Heart left ventricle (tissue), 16 donors: Measurements from ENCODE around the gene IL1RAPL1. TPM values are rescaled to one million over a fixed set of nuclear protein-coding genes. Genes with fewer than 3 reads are reported as not detected.
A peak's percentile ranks its signal among the peaks of the same experiment; 100 is the strongest.

Experiments used
- ATAC-seq, 4 donors: fragments of 200-7000 bp; cut with Tn5 transposase; one replicate each; pipeline ENCODE4 v1.9.1; 2020 to 2022; ENCODE audit warnings: moderate library complexity in 4 of 4, mild to moderate bottlenecking in 3 of 4, moderate number of reproducible peaks in 1 of 4
- DNase-seq, 5 donors: peaks; one replicate each; pipeline ENCODE4 v3.0.0-alpha.2; 2020
- H3K27ac ChIP-seq, 12 donors: fragments of 200-600 bp; sonication (generic) in 4 of 12; one replicate each; pipeline versions ENCODE4 v1.5.0 to v1.8.0; 2016 to 2022; ENCODE audit warnings: mild to moderate bottlenecking in 2 of 12
- H3K27me3 ChIP-seq, 9 donors: fragments of 200-600 bp; sonication (generic) in 2 of 9; one replicate each; pipeline versions ENCODE4 v1.5.1 to v1.8.0; 2016 to 2022; ENCODE audit warnings: mild to moderate bottlenecking in 3 of 9
- H3K36me3 ChIP-seq, 9 donors: fragments of 200-600 bp; sonication (generic) in 2 of 9; one replicate each; pipeline versions ENCODE4 v1.5.0 to v1.8.0; 2018 to 2022; ENCODE audit warnings: mild to moderate bottlenecking in 2 of 9
- H3K4me1 ChIP-seq, 12 donors: fragments of 200-600 bp; sonication (generic) in 4 of 12; one replicate each; pipeline versions ENCODE4 v1.5.0 to v1.8.0; 2016 to 2022; ENCODE audit warnings: mild to moderate bottlenecking in 3 of 12
- H3K4me3 ChIP-seq, 12 donors: fragments of 200-600 bp; sonication (generic) in 4 of 12; one replicate each; pipeline versions ENCODE4 v1.5.0 to v1.8.0; 2017 to 2022; ENCODE audit warnings: mild to moderate bottlenecking in 9 of 12, moderate library complexity in 4 of 12
- H3K9me3 ChIP-seq, 12 donors: fragments of 200-600 bp; sonication (generic) in 4 of 12; one replicate each; pipeline versions ENCODE4 v1.5.0 to v1.8.0; 2016 to 2022; ENCODE audit warnings: mild to moderate bottlenecking in 1 of 12
- POLR2A ChIP-seq, 2 donors: fragments of 450-650 bp; IDR thresholded peaks; one replicate each; pipeline ENCODE4 v1.6.1; 2017; ENCODE audit warnings: antibody characterized with exemption in 2 of 2, mild to moderate bottlenecking in 2 of 2, moderate library complexity in 2 of 2
- WGBS, 4 donors: extraction: QIAGEN DNeasy Blood & Tissue Kit in 2 of 4; methylation state at CpG; one replicate each; pipeline versions ENCODE4 v1.1.5 to v1.1.7; 2013 to 2018; 5-methylcytosine and 5-hydroxymethylcytosine counted together
- intact Hi-C, 10 donors: fragments of 100-400 bp; cut with DNase I; formaldehyde crosslinking; loops; one replicate each; pipeline versions ENCODE4 v1.11.1 to v1.14.2; 2022
- polyA plus RNA-seq, 2 donors: library from polyadenylated mRNA; stranded (reverse); fragments of 200-250 nt; gene quantifications; one replicate each; pipeline ENCODE4 v1.2.3, GENCODE V29; 2013
- total RNA-seq, 9 donors: library from RNA; depleted of rRNA in 2 of 9; stranded (reverse); fragments of >200 nt in 2 of 9; fragmentation: NEBNext Ultra II Directional in 3 of 9; extraction: Animal tissue kit (Norgen Biotek cat#: 25700) in 3 of 9; gene quantifications; one replicate each; pipeline versions ENCODE4 v1.1.0 to v1.2.4, GENCODE V29; 2016 to 2023
- TF ChIP-seq, protein P1 (sequence below), 12 donors: fragments of 200-600 bp; sonication (generic) in 4 of 12; IDR thresholded peaks; one replicate each; pipeline versions ENCODE4 v1.5.0 to v1.8.0; 2018 to 2022; ENCODE audit warnings: antibody characterized with exemption in 12 of 12, mild to moderate bottlenecking in 5 of 12
- donor health status: ischemic (EF 13 %, LVEDD 7.1; RV severe dilation, severe dysfunction).
- donor health status: healthy with polysubstance abuse.
- donor health status: DM: no; HTN: yes; CAD: no.
- donor health status: DM: no; HTN: no; CAD: no.
- donor health status: ischemic (EF 25% LVEDD 6.9; RV normal size, moderate dysfunction).
- donor health status: ischemic (EF 25% LVEDD 5.7; RV mildly dilated, moderate dysfunction).
- donor health status: healthy.
- donor health status: DM: yes; HTN: yes; CAD: no.
- donor health status: ischemic (EF 35%, LVEDD 5.7; RV mildly dilated, moderate dysfunction).
- donor health status: nonischemic (EF 11% LVEDD 7.7; RV severe dilation, severe dysfunction).
- donor health status: DM: yes; HTN: yes; CAD: no.
- donor health status: PGD.
- donor health status: ischemic (EF 29% LVEDD 5.4; RV normal size, mild dysfunction).
- donor health status: nonischemic (EF 23%, LVEDD 6.1; RV moderate dilation, normal function).

IL1RAPL1 gene
- total and polyA plus RNA-seq, 11 donors, result 0.42 to 4.7 (median 2.3) TPM

DNA sequence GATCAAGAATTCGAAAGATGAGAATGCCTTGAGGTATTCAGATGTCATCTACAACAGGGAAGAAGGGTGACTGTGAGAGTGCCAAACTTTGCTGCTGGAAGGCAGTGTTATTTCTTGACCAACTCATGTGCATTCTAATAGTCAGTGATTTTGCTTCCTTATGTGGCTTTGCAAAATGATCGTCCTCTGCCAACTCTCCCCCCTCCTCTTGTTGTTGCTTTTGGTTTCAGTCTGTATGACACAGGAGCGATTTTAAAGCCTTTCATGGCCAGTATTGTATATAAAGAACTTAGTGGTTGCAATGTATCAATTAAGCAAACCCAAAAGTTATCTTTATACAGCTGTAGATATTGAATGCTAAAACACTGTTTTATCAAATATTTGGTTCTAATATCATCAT lies 379.1 kb downstream of the IL1RAPL1 start:
- H3K4me3 ChIP-seq, result peak overlapping the region in 7 of 12 donors; percentile 5 to 31 (median 18)
- no peaks in the 10 kb centered on the region for H3K27me3 ChIP-seq
- ATAC-seq, result no peak
- DNase-seq, result no peak
- TF ChIP-seq, protein P1, sequence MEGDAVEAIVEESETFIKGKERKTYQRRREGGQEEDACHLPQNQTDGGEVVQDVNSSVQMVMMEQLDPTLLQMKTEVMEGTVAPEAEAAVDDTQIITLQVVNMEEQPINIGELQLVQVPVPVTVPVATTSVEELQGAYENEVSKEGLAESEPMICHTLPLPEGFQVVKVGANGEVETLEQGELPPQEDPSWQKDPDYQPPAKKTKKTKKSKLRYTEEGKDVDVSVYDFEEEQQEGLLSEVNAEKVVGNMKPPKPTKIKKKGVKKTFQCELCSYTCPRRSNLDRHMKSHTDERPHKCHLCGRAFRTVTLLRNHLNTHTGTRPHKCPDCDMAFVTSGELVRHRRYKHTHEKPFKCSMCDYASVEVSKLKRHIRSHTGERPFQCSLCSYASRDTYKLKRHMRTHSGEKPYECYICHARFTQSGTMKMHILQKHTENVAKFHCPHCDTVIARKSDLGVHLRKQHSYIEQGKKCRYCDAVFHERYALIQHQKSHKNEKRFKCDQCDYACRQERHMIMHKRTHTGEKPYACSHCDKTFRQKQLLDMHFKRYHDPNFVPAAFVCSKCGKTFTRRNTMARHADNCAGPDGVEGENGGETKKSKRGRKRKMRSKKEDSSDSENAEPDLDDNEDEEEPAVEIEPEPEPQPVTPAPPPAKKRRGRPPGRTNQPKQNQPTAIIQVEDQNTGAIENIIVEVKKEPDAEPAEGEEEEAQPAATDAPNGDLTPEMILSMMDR (IDR thresholded peaks at IDR 0.05), result no peak
- no peak for TF ChIP-seq POLR2A (IDR thresholded peaks at IDR 0.05)
- H3K4me1 ChIP-seq, result no peaks in the 10 kb centered on the region
- H3K36me3 ChIP-seq, result no peaks in the 10 kb centered on the region
- H3K9me3 ChIP-seq, result no peaks in the 10 kb centered on the region
- WGBS, 4 donors, result 30 to 37% (median 36%) methylated on average over 3 of the region's 3 CpGs
- no peak overlapping the region for H3K27ac ChIP-seq
- intact Hi-C loops, result no loop called here

DNA sequence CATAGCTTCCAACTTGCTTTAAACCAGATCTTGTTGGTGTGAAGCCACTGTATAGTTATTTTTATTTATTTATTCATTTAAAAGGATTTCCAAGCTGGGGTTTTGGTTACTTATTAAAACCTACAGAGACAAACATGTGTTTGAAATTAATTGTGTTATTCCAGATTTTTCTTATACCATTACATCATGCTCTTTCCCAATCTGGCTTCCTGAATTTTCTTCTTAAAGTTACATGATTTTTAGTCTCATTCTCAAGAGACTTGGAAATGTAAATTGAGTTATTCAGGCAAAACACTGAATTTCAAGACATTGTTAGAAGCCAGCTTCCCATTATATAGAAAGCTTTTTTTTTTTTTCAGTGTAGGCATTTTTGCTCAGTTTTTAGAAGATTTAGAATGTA lies 381.9 kb downstream of the IL1RAPL1 start:
- Histone ChIP-seq H3K4me3 (no peak overlapping the region), H3K9me3 (no peaks in the 10 kb centered on the region), H3K27ac (no peak overlapping the region), H3K4me1 (no peaks in the 10 kb centered on the region), H3K36me3 (no peaks in the 10 kb centered on the region), H3K27me3 (no peaks in the 10 kb centered on the region)
- intact Hi-C loops, result no loop called here
- DNase-seq, result no peak
- no peak for TF ChIP-seq POLR2A (IDR thresholded peaks at IDR 0.05)
- TF ChIP-seq, protein P1 (IDR thresholded peaks at IDR 0.05), result no peak
- no peak for ATAC-seq

GRCh38 chrX:28979877-28980276 lies 392.6 kb downstream of the IL1RAPL1 start:
- no peaks in the 10 kb centered on the region for H3K36me3 ChIP-seq
- H3K27me3 ChIP-seq, result no peaks in the 10 kb centered on the region
- intact Hi-C loops, result loop anchor here in 1 of 10 donors (10.0 kb wide), 1 partner anchor 55 kb away; no protein-coding TSS in a partner anchor
- no peak overlapping the region for H3K4me3 ChIP-seq
- H3K4me1 ChIP-seq, result no peaks in the 10 kb centered on the region
- ATAC-seq, result no peak
- no peak for DNase-seq
- H3K9me3 ChIP-seq, result no peaks in the 10 kb centered on the region
- TF ChIP-seq, protein P1 (IDR thresholded peaks at IDR 0.05), result no peak
- TF ChIP-seq POLR2A (IDR thresholded peaks at IDR 0.05), result no peak
- no peak overlapping the region for H3K27ac ChIP-seq
- WGBS, 4 donors, result 22 to 75% (median 43%) methylated on average over 1 of the region's 1 CpG

- TF ChIP-seq, protein P1 (IDR thresholded peaks at IDR 0.05), result no peak
- TF ChIP-seq POLR2A (IDR thresholded peaks at IDR 0.05), result no peak
- Histone ChIP-seq H3K4me3 (no peak overlapping the region), H3K27ac (no peak overlapping the region), H3K9me3 (no peaks in the 10 kb centered on the region), H3K27me3 (no peaks in the 10 kb centered on the region), H3K4me1 (no peaks in the 10 kb centered on the region), H3K36me3 (no peaks in the 10 kb centered on the region)
- DNase-seq, result no peak
- intact Hi-C loops, result loop anchor here in 1 of 10 donors (10.0 kb wide), 1 partner anchor 57 kb away; no protein-coding TSS in a partner anchor
- no peak for ATAC-seq
Measured at GRCh38 chrX:28981952-28982351, 394.7 kb downstream of the IL1RAPL1 start.
